ENCODE results near the gene LPXN. TPM values are rescaled to one million over a fixed set of nuclear protein-coding genes. Genes with fewer than 3 reads are reported as not detected.

The LPXN gene
- total RNA-seq = 10 to 100 TPM in 2 of 4 donors, 1 to 10 TPM in 2; 5.8 to 14.4 (median 9.4) TPM

GRCh38 chr11:58575377-58576020 lies at the start of gene LPXN:
Gene LPXN, minus strand, starts transcription at chr11:58575856. Its CDS starts 84 bp downstream, at chr11:58575772.
- H3K27me3 ChIP-seq = no peaks in the 10 kb centered on the region
- H3K4me3 ChIP-seq (replicated peaks in 1 of 3) = no peak within 1 kb of the TSS
- H3K27ac ChIP-seq = peak within 1 kb of the TSS in 2 of 3 donors; percentile 100
- intact Hi-C loops (cut with DNase I) = no loop called here
- H3K9me3 ChIP-seq = no peaks in the 10 kb centered on the region
- peaks cover 18 to 38% of the 10 kb centered on the region in 2 donors for H3K4me1 ChIP-seq
- TF ChIP-seq CTCF (IDR thresholded peaks at IDR 0.05) (no peak), POLR2A (IDR thresholded peaks at IDR 0.05) (no peak)
- H3K36me3 ChIP-seq = no peaks in the 10 kb centered on the region
- 78 to 81% methylated on average over 6 of the region's 6 CpGs for WGBS, 2 donors
- DNase-seq = no peak

GRCh38 chr11:58625086-58625485 lies 49.4 kb upstream of the LPXN start:
- 96 to 99% methylated on average over 4 of the region's 4 CpGs for whole genome bisulfite sequencing, 2 donors
- peak overlapping the region in 2 of 3 donors; percentile 28 to 48 for H3K27ac ChIP-seq
- no peak overlapping the region for H3K4me3 ChIP-seq (replicated peaks in 1 of 3)
- no peak for DNase-seq
- no peak for TF ChIP-seq POLR2A (IDR thresholded peaks at IDR 0.05)
- TF ChIP-seq CTCF (IDR thresholded peaks at IDR 0.05) = no peak
- peaks cover 18 to 22% of the 10 kb centered on the region in 2 donors for H3K36me3 ChIP-seq
- H3K9me3 ChIP-seq = no peaks in the 10 kb centered on the region
- intact Hi-C loops (cut with DNase I) = no loop called here
- H3K4me1 ChIP-seq = peaks cover 29 to 46% of the 10 kb centered on the region in 2 donors
- H3K27me3 ChIP-seq = no peaks in the 10 kb centered on the region

GRCh38 chr11:58622344-58622743 lies 46.7 kb upstream of the LPXN start, which contains the start of gene CNTF:
Gene CNTF, plus strand, starts transcription at chr11:58622665. Its CDS starts 88 bp downstream, at chr11:58622753.
- 53 to 62% methylated on average over 2 of the region's 2 CpGs for WGBS, 2 donors
- no peak for DNase-seq
- intact Hi-C loops (cut with DNase I) = no loop called here
- Histone ChIP-seq H3K4me1 (peaks cover 20 to 27% of the 10 kb centered on the region in 2 donors), H3K27me3 (no peaks in the 10 kb centered on the region), H3K36me3 (peaks cover 36 to 40% of the 10 kb centered on the region in 2 donors), H3K9me3 (no peaks in the 10 kb centered on the region), H3K27ac (no peak within 1 kb of the TSS), H3K4me3 (replicated peaks in 1 of 3) (no peak within 1 kb of the TSS)
- TF ChIP-seq POLR2A (IDR thresholded peaks at IDR 0.05) = no peak
- TF ChIP-seq CTCF (IDR thresholded peaks at IDR 0.05) = no peak

- no peaks in the 10 kb centered on the region for H3K27me3 ChIP-seq
- no peaks in the 10 kb centered on the region for H3K9me3 ChIP-seq
- H3K4me1 ChIP-seq = peaks cover 15 to 21% of the 10 kb centered on the region in 2 donors
- no peak for TF ChIP-seq CTCF (IDR thresholded peaks at IDR 0.05)
- no peak for TF ChIP-seq POLR2A (IDR thresholded peaks at IDR 0.05)
- WGBS, 2 donors = 93 to 95% methylated on average over 4 of the region's 4 CpGs
- H3K36me3 ChIP-seq = peaks cover 42 to 47% of the 10 kb centered on the region in 2 donors
- H3K27ac ChIP-seq = no peak overlapping the region
- DNase-seq = no peak
- H3K4me3 ChIP-seq (replicated peaks in 1 of 3) = no peak overlapping the region
- intact Hi-C loops (cut with DNase I) = no loop called here
Observed at GRCh38 chr11:58621586-58622262, 46.1 kb upstream of the LPXN start.
